Hypothalamus (tissue), 51 donors: ENCODE measurements around the gene TOP3B.

Experiments used
- DNase-seq, 51 donors: peaks; one replicate each; lab custom pipeline; 2025; lab: John Stamatoyannopoulos, UW

TOP3B gene, protein sequence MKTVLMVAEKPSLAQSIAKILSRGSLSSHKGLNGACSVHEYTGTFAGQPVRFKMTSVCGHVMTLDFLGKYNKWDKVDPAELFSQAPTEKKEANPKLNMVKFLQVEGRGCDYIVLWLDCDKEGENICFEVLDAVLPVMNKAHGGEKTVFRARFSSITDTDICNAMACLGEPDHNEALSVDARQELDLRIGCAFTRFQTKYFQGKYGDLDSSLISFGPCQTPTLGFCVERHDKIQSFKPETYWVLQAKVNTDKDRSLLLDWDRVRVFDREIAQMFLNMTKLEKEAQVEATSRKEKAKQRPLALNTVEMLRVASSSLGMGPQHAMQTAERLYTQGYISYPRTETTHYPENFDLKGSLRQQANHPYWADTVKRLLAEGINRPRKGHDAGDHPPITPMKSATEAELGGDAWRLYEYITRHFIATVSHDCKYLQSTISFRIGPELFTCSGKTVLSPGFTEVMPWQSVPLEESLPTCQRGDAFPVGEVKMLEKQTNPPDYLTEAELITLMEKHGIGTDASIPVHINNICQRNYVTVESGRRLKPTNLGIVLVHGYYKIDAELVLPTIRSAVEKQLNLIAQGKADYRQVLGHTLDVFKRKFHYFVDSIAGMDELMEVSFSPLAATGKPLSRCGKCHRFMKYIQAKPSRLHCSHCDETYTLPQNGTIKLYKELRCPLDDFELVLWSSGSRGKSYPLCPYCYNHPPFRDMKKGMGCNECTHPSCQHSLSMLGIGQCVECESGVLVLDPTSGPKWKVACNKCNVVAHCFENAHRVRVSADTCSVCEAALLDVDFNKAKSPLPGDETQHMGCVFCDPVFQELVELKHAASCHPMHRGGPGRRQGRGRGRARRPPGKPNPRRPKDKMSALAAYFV

DNA sequence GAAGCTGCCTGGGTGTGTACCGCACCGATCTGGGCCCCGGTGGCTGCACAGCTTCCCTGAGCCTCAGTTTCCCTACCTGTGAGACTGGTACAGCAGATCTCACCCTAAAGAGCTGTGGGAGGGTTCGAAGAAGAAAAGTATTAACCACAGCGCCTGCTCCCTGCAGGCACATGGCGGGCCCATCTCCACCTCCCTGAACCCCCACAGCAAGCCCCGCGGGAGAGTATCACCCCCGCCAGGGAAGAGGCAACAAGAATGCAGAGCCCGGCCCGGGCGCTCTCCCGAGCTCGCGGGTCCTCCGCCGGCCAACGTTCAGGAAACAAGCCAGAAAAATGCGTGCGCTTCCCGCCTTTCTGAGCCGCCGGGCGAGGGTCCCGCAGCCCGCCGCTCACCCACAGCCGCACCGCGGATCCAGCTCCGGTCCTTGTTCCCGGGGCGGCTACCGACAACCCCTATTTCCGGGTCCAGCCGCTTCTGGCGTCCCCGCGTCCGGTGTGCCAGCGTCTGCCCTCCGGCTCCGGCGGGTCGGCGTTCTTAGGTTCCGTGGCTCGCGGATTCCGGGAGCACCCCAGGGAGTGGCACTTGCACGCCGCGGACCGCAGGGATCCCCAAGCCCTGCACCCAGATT lies at the start of gene TOP3B:
TOP3B (minus strand) TSS at position 450 of the 628 bp plus-strand sequence. CDS start 7,078 bp downstream, outside the sequence.
- DNase-seq, result peak in 50 of 51 donors; percentile 20 to 90 (median 69)

DNA sequence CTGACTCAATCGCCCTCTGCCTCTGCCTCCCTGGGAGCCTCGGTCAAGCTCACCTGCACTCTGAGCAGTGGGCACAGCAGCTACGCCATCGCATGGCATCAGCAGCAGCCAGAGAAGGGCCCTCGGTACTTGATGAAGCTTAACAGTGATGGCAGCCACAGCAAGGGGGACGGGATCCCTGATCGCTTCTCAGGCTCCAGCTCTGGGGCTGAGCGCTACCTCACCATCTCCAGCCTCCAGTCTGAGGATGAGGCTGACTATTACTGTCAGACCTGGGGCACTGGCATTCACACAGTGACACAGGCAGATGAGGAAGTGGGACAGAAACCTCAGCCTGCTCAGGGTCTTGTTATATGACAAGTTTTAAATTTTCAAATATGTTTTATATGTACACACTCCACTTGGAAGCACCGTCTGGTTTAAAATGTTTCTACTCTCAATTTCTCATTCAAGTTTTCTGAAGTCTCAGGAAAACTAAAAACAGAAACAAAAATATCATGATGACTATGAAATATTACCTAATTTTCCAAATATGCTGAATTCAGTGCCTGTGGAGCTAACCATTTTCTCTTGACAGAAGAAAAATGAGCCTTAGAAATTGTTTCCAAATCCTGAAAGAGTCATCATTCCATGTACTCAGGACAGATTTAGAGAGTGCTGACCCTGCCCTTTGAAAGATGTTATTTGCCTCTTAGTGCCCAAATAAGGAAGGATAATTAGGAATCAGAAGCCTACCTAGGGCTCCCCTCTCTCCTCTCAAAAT lies 48.8 kb upstream of the TOP3B start:
- no peak for DNase-seq

DNA sequence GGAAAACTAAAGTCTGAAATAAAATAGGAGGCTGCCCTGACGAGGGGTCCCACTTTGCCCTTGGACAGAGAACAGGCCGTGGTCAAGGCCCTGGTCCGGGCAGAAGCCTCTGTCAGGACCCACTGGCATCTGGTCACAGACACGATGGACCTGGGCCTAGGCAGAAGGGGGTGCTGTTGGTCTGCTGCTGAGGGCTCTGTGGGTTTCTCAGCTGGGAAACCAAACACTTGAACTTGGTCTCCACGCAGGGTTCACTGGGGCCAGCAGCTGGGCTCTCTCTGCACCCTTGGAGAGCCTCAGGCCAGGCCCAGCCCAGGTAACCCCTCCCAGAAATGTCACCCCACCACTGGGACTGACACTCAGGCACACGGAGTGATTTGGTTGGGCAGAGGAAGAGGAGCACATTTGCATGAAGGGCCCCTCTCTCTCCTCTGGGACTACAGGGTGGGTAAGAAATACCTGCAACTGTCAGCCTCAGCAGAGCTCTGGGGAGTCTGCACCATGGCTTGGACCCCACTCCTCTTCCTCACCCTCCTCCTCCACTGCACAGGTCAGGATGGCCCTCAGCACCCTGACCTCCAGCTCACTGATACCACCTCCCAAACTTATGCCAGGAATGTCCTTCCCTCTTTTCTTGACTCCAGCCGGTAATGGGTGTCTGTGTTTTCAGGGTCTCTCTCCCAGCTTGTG lies 48.1 kb upstream of the TOP3B start:
- DNase-seq, result no peak

DNA sequence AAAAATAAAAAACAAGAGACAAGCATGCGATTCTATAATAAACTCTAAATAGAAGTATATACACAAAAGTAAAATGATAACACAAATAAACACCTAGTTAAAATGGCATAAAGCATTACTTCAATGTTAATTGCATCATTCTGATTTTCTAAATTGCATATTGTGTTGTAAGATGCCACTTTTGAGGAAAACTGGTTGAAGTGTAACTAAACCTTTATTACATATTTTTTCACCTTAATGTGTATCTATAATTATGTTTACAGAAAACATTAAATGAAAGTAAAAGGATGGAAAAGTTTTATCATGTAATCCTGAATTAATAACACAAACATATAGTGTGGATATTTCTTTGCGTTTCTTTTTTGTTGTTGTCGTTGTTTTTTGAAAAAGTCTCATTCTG lies 45.4 kb upstream of the TOP3B start:
- DNase-seq, result no peak

DNA sequence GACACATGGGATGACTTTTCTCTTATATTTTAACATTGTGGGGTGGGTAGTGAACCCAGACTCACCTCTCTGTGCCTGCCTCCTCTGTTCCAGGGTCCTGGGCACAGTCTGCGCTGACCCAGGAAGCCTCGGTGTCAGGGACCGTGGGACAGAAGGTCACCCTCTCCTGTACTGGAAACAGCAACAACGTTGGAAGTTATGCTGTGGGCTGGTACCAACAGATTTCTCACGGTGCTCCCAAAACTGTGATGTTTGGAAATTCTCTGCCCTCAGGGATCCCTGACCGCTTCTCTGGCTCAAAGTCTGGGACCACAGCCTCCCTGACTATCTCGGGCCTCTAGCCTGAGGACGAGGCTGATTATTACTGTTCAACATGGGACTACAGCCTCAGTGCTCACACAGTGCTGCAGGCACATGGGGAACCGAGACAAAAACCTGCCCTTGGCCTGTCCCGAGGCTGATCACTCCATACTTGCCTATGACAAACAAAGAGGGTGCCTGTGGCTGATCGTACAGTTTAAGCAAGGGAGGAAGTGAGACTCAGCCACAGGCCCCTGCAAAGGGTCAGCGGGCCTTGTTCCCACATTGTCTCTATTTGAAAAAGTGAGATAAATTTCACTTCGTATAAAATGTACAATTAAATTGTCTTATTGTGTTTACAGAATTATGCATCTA lies 43.7 kb upstream of the TOP3B start:
- DNase-seq, result peak in 2 of 51 donors; percentile 0 to 6

DNA sequence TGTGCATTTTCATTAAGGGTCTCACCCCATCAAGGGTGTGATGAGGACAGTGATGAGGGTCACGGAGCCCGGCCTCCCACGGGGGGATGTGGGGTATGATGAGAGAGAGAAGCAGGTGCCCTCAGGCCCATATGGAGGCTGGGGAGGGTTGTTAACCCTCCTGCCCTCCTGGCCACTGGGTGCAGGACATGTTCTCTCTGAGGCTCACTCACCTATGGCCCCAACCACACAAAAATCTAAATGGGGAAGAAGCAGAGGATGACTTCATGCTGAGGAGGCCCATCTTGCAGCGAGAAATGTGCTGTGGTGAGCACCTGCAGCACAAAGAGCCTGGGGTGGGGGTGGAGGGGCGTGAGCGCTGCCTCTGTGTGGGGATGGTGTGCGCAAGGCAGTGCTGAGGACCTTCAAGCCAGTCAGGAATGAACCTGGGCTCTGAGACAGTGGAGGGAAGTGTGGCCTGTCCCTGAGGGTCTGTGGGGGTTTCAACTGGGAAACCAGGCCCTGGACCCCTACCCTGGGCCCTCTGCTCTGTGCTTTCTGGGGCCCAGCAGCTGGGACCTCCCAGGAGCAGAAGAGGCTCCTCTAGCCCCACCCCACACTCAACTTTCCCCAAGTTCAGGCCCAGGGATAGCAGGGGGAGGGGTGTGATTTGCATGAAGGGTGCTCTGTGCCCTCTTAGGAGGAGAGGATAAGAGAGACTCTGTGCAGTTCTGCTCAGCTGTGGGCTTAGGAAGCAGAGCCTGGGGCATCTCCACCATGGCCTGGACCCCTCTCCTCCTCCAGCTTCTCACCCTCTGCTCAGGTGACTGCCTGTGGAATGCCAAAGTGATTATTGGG lies 43.0 kb upstream of the TOP3B start:
- DNase-seq, result no peak

DNA sequence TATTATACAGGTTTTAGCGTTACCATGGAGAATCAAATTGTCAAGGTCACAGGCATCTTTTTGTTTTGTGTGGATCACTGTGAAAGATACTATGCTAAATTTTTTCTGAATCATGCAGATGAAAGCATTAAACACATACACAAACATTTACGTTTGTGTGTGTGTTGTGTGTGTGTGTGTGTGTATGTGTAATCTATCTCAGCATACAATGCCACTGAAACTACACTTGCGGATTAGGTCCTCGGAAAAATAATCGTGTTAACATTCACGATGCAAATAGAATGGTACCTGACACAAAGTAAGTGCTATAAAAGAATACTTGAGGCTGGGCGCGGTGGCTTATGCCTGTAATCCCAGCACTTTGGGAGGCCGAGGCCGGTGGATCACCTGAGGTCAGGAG lies 41.9 kb upstream of the TOP3B start:
- no peak for DNase-seq

DNA sequence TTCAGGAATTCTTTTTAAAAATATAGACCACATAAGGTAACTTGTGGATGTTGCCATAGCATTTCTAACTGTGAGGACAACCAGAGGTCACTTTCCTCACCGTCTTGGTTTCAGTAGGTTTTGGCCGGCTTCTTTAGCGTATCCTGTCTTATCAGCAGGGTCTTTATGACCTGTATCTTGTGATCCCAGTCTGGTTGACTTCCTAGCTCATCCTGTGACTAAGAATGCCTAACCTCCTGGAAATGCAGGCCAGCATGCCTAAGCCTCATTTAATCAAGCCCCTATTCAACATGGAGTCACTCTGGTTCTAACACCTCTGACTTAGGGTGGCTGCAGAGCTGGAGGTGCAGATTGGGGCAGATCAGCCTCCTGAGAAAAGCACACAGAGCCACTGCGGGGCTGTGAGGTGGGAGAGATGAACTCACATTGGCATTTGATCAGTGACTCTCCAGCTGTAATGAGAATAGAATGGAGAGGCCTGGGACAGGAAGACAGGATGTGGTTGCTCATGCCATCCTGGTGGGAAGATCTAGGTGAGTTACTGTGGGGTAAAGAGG lies 41.1 kb upstream of the TOP3B start:
- DNase-seq, result no peak

DNA sequence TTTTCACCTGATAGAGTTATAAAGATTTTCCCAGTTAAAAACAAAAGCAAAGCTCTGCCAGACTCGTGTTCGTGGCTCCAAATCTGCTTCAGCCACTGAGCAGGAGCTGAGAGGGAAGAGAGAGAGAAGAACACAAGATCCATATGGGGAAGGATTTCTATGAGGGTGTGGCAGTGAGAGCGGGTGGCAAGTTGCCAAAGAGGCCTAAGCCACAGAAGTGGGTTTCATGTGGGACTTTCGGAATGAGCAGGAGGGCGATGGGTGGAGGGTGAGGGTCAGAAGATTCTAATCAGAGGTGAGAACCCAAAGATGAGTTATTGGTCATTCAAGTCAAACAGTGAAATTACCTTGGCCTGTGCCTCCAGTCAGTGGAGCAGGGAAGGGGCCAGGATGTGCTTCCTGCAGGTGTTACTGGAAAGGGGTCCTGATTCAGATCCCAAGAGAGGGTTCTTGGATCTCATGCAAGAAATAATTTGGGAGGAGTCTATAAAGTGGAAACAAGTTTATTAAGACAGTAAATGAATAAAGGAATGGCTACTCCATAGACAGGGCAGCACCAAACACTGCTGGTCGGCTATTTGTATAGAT lies 40.5 kb upstream of the TOP3B start:
- DNase-seq, result no peak

DNA sequence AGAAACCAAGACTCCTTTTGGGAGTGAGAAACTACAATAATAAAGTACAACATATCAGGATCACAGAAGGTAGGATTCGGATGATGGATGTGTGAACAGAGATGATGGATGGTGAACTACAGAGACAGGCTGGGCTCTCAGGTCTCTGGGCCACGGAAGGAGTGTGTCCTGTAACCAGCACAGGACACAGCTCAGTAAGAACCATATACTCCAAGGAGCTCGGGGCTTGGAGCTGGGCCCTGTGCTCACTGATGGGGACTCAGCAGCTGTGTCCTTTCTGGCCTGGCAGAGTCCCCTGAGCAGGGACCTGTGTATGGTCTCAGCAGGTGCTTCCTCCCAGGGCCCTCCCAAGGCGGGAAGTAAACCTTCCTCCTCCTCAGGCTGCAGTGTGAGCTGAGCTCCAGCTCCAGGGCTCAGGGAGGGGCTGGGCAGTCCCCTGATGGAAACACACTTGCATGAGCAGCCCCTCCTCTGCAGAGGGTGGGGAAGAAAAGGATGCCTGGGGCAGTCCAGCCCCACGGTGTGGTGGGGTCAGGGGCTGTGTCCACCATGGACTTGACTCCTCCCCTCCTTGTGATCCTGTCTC lies 39.8 kb upstream of the TOP3B start:
- no peak for DNase-seq

DNA sequence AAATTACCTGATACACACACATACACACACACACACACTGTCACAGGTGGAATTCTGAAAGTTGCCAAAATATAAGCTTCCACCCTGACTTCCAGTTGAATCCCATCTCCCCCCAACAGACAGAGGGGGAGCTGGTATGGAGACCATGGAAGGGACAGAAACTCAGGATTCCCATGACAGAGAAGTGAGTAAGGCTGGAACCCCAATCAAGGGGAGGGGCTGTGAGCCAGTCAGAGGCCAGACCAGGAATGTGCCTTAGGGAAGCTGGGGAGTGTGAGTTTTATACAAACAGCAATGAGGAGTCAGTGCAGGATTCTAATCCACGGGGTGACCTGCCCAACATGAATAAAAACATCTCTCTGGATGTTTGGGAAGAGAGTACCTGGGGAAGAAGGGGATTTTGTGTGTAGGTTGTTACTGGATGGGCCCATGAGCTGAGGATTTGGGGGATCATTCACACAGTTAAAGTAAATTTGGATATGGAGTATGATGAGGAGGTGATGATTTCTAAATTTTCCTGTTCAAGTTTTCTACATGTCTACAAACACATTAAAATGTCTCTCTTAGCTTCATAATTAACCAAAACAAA lies 38.7 kb upstream of the TOP3B start:
- DNase-seq, result no peak

DNA sequence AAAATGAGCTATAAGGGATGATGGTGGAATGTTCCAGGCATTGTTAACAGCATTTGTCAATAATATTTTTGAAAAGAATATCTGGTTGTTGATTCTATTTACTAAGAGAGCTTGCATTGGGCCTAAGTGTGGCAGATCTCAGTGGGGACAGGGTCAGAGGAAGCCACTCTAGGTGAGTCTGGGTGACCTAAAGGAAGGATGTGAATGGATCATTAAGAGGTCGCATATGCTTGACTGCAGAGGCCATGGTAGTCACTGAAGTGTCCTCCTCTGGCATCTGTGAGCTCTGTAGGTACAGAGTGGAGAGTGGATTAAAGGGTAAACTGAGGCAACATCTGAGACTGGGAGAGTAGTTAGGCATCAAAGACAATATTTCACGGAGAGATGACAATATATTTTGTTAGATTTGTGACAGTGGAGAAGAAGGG lies 37.9 kb upstream of the TOP3B start:
- DNase-seq, result no peak

DNA sequence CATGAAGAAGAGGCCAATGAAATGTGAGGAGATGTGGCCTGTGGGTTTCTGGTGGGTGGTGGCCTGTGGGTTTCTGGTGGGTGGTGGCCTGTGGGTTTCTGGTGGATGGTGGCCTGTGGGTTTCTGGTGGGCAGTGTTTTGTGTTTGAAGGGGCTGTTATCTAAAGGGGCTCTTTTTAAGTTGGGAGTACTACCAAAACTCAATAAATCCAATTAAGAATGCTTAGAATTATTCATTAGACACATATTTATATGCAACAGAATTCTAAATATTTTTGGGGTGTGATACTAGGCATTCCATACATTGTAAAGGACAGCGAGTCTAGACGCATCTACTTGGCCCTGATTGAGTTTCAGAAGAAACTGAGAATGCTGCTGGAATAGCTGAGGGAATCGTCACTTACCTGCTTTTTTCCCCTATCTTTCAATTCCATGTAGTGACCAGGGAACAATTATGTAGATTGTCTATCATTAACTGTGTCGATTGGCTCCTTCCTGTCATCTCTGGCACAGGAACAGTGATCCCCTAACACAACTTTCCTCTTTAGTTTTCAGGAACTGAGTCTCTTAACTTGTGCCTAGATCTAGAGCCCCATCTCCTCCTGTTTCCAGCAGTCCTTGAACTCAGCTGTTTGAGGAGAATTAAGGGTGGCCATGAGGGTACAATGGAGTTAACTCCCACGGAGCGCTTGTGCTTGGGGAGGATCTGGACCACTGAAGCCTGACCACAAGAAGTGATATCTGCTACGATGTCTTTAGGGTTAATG lies 37.3 kb upstream of the TOP3B start:
- DNase-seq, result no peak

DNA sequence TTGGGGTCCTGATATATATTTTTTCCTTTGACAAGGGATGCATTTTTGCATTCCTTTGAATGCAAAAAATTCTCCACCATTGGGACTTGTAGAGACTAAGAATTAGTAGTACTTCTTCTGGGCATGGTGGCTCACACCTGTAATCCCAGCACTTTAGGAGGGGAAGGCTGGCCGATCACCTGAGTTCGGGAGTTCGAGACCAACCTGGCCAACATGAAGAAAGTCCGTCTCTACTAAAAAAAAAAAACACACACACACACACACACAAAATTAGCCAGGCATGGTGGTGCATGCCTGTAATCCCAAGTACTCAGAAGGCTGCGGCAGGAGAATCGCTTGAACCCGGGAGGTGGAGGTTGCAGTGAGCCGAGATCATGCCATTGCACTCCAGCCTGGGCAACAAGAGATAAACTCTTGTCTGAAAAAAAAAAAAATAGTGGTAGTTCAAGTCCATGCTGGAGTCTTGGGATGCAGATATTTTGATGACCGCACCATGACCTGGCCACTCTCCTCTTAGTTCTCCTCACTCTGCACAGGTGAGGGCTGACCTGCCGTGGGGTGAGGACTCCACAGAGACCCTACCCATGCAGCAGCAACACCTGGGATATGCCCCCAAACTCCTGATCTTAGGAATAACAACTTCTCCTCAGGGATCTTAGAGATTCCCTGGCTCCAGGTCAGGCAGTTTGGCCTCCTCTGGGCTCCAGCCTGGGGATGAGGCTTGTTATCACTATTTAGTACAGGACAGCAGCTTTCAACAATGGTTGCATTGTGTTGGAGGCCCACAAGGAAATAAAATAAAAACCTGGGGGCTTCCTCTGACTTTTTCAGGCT lies 36.5 kb upstream of the TOP3B start:
- DNase-seq, result no peak

DNA sequence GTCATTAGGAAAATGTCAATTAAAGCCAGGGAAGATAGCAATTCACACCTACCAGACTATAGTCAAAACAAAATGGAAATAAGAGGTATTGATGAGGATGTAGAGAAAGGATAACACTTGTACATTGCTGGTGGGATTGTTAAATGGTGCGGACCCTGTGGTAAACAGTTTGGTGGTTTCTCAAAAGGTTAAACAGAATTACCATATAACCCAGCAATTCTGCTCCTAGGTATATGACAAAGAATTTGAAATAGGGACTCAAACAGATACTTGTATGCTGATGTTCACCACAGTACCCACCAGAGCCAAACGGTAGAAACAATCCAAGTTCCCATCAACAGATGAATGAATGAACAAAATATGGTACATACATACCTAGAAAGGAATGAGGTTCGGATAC lies 33.0 kb upstream of the TOP3B start:
- no peak for DNase-seq
